Smooth muscle cell (in vitro differentiated cells): Measurements from ENCODE around the gene HIBADH. TPM values are rescaled to one million over a fixed set of nuclear protein-coding genes. Genes with fewer than 3 reads are reported as not detected.

Experiments
- DNase-seq: peaks from one replicate; lab custom pipeline; 2025; ENCODE audit not compliant: unreplicated experiment; lab: John Stamatoyannopoulos, UW
- H2AFZ ChIP-seq: fragments of 200-600 bp; sonication (generic); 2 replicates; pipeline ENCODE4 v1.6.0; 2016; ENCODE audit warnings: antibody characterized with exemption, low read depth, mild to moderate bottlenecking
- H3F3A ChIP-seq: fragments of 200-600 bp; sonication (generic); 2 replicates; pipeline ENCODE4 v1.6.0; 2017; ENCODE audit warnings: antibody characterized with exemption, low read depth
- H3K27ac ChIP-seq: fragments of 200-600 bp; sonication (generic); 2 replicates; pipeline ENCODE4 v1.5.1; 2016; ENCODE audit warnings: low read depth, mild to moderate bottlenecking
- H3K27me3 ChIP-seq: fragments of 200-600 bp; sonication (generic); 2 replicates; pipeline ENCODE4 v1.6.1; 2016; ENCODE audit warnings: low read depth, mild to moderate bottlenecking
- H3K36me3 ChIP-seq: fragments of 200-600 bp; sonication (generic); 2 replicates; pipeline ENCODE4 v1.5.1; 2016; ENCODE audit warnings: low read depth
- H3K4me1 ChIP-seq: fragments of 200-600 bp; sonication (generic); 2 replicates; pipeline ENCODE4 v1.5.1; 2016; ENCODE audit warnings: low read depth
- H3K4me2 ChIP-seq: fragments of 200-600 bp; sonication (generic); 2 replicates; pipeline ENCODE4 v1.6.0; 2016; ENCODE audit warnings: mild to moderate bottlenecking
- H3K4me3 ChIP-seq: fragments of 200-600 bp; sonication (generic); 2 replicates; pipeline ENCODE4 v1.5.1; 2016; ENCODE audit warnings: mild to moderate bottlenecking
- H3K79me2 ChIP-seq: fragments of 200-600 bp; sonication (generic); 2 replicates; pipeline ENCODE4 v1.6.0; 2016; ENCODE audit warnings: low read depth, mild to moderate bottlenecking
- H3K9ac ChIP-seq: fragments of 200-600 bp; sonication (generic); 2 replicates; pipeline ENCODE4 v1.6.0; 2016; ENCODE audit warnings: low read depth
- H3K9me3 ChIP-seq: fragments of 200-600 bp; sonication (generic); replicated peaks from 2 replicates; pipeline ENCODE4 v1.5.1; 2016; ENCODE audit warnings: low read depth
- H4K20me1 ChIP-seq: fragments of 200-600 bp; sonication (generic); 2 replicates; pipeline ENCODE4 v1.6.0; 2016; ENCODE audit warnings: low read depth
- WGBS: methylation state at CpG from one replicate; pipeline ENCODE4 v1.1.7; 2016; ENCODE audit warnings: low lambda C conversion rate; 5-methylcytosine and 5-hydroxymethylcytosine counted together
- polyA plus RNA-seq: library from polyadenylated mRNA; unstranded; fragments of >200 nt; fragmentation: Nextera tagmentation; extraction: Ambion mirVana; gene quantifications from 2 replicates; pipeline ENCODE4 v1.2.1, GENCODE V29; 2016
- total RNA-seq: library from RNA; depleted of rRNA; stranded (reverse); fragments of >200 nt; gene quantifications from 2 replicates; pipeline ENCODE4 v1.2.3, GENCODE V29; 2014
- TF ChIP-seq, protein P1 (sequence below): fragments of 200-600 bp; sonication (generic); IDR thresholded peaks from 2 replicates; pipeline ENCODE4 v1.5.1; 2017; ENCODE audit warnings: borderline replicate concordance, mild to moderate bottlenecking, antibody characterized with exemption; ENCODE audit not compliant: insufficient read depth, poor library complexity, severe bottlenecking

HIBADH gene
- total and polyA plus RNA-seq, 2 experiments from 2014 or later, result 16.1 to 24.4 TPM

- H3K27me3 ChIP-seq, result no peaks in the 10 kb centered on the region
- DNase-seq, result no peak
- H4K20me1 ChIP-seq, result no peaks in the 10 kb centered on the region
- peaks cover 4% of the 10 kb centered on the region for H3K36me3 ChIP-seq
- 80% methylated on average over 6 of the region's 6 CpGs for WGBS
- H3K79me2 ChIP-seq, result peaks cover 7% of the 10 kb centered on the region
- peaks cover 41% of the 10 kb centered on the region for H3K4me1 ChIP-seq
- no peaks in the 10 kb centered on the region for H3K9me3 ChIP-seq
- H3F3A ChIP-seq, result no peaks in the 10 kb centered on the region
- H3K4me3 ChIP-seq, result no peak overlapping the region
- H3K4me2 ChIP-seq, result no peak overlapping the region
- no peak overlapping the region for H2AFZ ChIP-seq
- H3K9ac ChIP-seq, result no peak overlapping the region
- no peak overlapping the region for H3K27ac ChIP-seq
- TF ChIP-seq, protein P1, sequence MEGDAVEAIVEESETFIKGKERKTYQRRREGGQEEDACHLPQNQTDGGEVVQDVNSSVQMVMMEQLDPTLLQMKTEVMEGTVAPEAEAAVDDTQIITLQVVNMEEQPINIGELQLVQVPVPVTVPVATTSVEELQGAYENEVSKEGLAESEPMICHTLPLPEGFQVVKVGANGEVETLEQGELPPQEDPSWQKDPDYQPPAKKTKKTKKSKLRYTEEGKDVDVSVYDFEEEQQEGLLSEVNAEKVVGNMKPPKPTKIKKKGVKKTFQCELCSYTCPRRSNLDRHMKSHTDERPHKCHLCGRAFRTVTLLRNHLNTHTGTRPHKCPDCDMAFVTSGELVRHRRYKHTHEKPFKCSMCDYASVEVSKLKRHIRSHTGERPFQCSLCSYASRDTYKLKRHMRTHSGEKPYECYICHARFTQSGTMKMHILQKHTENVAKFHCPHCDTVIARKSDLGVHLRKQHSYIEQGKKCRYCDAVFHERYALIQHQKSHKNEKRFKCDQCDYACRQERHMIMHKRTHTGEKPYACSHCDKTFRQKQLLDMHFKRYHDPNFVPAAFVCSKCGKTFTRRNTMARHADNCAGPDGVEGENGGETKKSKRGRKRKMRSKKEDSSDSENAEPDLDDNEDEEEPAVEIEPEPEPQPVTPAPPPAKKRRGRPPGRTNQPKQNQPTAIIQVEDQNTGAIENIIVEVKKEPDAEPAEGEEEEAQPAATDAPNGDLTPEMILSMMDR, result no peak
Measured at GRCh38 chr7:27633062-27633461, 29.6 kb downstream of the HIBADH start.

DNA sequence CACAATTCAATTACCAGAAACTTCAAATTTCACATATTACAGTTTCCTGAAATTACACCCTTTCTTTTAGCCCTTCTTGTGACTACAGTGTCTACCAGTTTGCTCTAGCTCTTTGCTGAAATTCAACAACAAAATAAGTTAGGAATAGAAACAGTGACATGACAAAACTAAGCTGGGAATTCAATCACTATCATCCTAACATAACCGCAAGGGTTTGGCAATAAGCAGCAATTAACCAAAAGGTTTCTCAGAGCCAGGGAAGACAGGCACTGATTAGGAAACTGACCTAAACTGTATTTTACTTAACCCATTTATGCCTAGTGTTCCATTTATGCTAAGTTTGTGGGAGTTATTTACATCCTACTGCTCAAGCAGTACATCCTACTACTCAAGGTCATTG is 31.3 kb downstream of the HIBADH start:
- Histone ChIP-seq H3K36me3 (peaks cover 4% of the 10 kb centered on the region), H3F3A (no peaks in the 10 kb centered on the region), H3K4me1 (peaks cover 27% of the 10 kb centered on the region), H3K4me3 (no peak overlapping the region), H3K79me2 (peaks cover 7% of the 10 kb centered on the region), H3K27ac (no peak overlapping the region), H3K4me2 (no peak overlapping the region), H2AFZ (no peak overlapping the region), H3K9me3 (no peaks in the 10 kb centered on the region), H4K20me1 (no peaks in the 10 kb centered on the region), H3K27me3 (no peaks in the 10 kb centered on the region), H3K9ac (no peak overlapping the region)
- DNase-seq, result no peak
- 88% methylated on average over 1 of the region's 1 CpG for WGBS
- TF ChIP-seq, protein P1, result no peak

- H3K9ac ChIP-seq, result no peak overlapping the region
- WGBS, result 86% methylated on average over 1 of the region's 1 CpG
- TF ChIP-seq, protein P1, result no peak
Measured at GRCh38 chr7:27627146-27627545, 35.5 kb downstream of the HIBADH start.

GRCh38 chr7:27619492-27619891 is 43.2 kb downstream of the HIBADH start:
- Histone ChIP-seq H3K27me3 (no peaks in the 10 kb centered on the region), H3K4me2 (no peak overlapping the region), H3F3A (no peaks in the 10 kb centered on the region), H4K20me1 (no peaks in the 10 kb centered on the region), H3K36me3 (peaks cover 25% of the 10 kb centered on the region), H2AFZ (no peak overlapping the region), H3K79me2 (peaks cover 12% of the 10 kb centered on the region), H3K9ac (no peak overlapping the region), H3K4me1 (no peaks in the 10 kb centered on the region), H3K4me3 (no peak overlapping the region), H3K9me3 (peaks cover 27% of the 10 kb centered on the region), H3K27ac (no peak overlapping the region)
- DNase-seq, result no peak
- 0% methylated on average over 1 of the region's 1 CpG for WGBS
- TF ChIP-seq, protein P1, result no peak

More at GRCh38 chr7:27627146-27627545, 35.5 kb downstream of the HIBADH start:
- H3K4me2 ChIP-seq, result no peak overlapping the region
- peaks cover 8% of the 10 kb centered on the region for H3K36me3 ChIP-seq
- no peaks in the 10 kb centered on the region for H3K27me3 ChIP-seq
- no peaks in the 10 kb centered on the region for H4K20me1 ChIP-seq
- no peaks in the 10 kb centered on the region for H3K79me2 ChIP-seq
- no peak overlapping the region for H3K4me3 ChIP-seq
- no peaks in the 10 kb centered on the region for H3F3A ChIP-seq
- DNase-seq, result no peak
- H3K4me1 ChIP-seq, result no peaks in the 10 kb centered on the region
- H2AFZ ChIP-seq, result no peak overlapping the region
- peaks cover 7% of the 10 kb centered on the region for H3K9me3 ChIP-seq
- no peak overlapping the region for H3K27ac ChIP-seq
